HCT116 (cell line): ENCODE measurements around the gene ACOT4. TPM values are rescaled to one million over a fixed set of nuclear protein-coding genes. Genes with fewer than 3 reads are reported as not detected.
"Not testable (repeated sequence)": the region's sequence is repeated elsewhere in the genome, so short reads cannot be mapped to it uniquely, and the experiment has no call there.

Experiments
- ATAC-seq: fragments of 200-7000 bp; cut with Tn5 transposase; 2 replicates; pipeline ENCODE4 v1.9.1; 2020; ENCODE audit warnings: mild to moderate bottlenecking, moderate library complexity
- BruUV-seq: library from RNA; stranded (reverse); fragments of 400-500 nt; replicated peaks from 2 replicates; lab custom pipeline; 2021; lab: Mats Ljungman, UMichigan
- CTCF ChIA-PET: fragments of 300-600 bp; sonication (Branson Sonifier 250); formaldehyde crosslinking; loops from one replicate; lab custom pipeline; 2021; ENCODE audit warnings: antibody characterized with exemption; lab: Charles Lee
- POLR2A ChIA-PET: fragments of 300-600, 350-600 bp; sonication (Branson Sonifier 250); formaldehyde crosslinking; loops from one replicate; lab custom pipeline; 2021; ENCODE audit warnings: antibody characterized with exemption; lab: Charles Lee
- RAD21 ChIA-PET, 2 experiments: fragments of 300-600 bp; sonication (Branson Sonifier 250); formaldehyde crosslinking; loops; one replicate each; lab custom pipeline; 2023; ENCODE audit warnings: low total read pairs in 2 of 2; ENCODE audit not compliant: uncharacterized antibody in 2 of 2, unreplicated experiment in 2 of 2, low non-redundant PET in 1 of 2; lab: Charles Lee
- DNase-seq: peaks from one replicate; pipeline ENCODE4 v3.0.0-alpha.2; 2010; ENCODE audit warnings: low read depth, low spot score
- H2AFZ ChIP-seq: fragments of 200-600 bp; shearing (Covaris generic), sonication (generic); 2 replicates; pipeline ENCODE4 v1.6.1; 2017; ENCODE audit warnings: low read depth, mixed run types, mixed read lengths, antibody characterized with exemption, low read length; ENCODE audit not compliant: poor library complexity, severe bottlenecking
- H3K27ac ChIP-seq: 2 replicates; pipeline ENCODE4 v1.5.1; 2012; ENCODE audit warnings: low read depth, low read length
- H3K27me3 ChIP-seq: fragments of 200-600 bp; sonication (generic); 2 replicates; pipeline ENCODE4 v1.6.1; 2016; ENCODE audit warnings: mixed run types, low read length, mixed read lengths; ENCODE audit not compliant: insufficient read depth
- H3K36me3 ChIP-seq, 2 experiments: fragments of 200-500 bp in 1 of 2; fragments of 200-600 bp in 1 of 2; sonication (Bioruptor generic) in 1 of 2; sonication (generic) in 1 of 2; 2 replicates each; pipeline versions ENCODE4 v1.5.1 to v1.6.1; 2014 to 2016; ENCODE audit warnings: low read length in 2 of 2, inconsistent platforms in 1 of 2, mixed read lengths in 1 of 2, mixed run types in 1 of 2; ENCODE audit not compliant: insufficient read depth in 2 of 2, control insufficient read depth in 1 of 2
- H3K4me1 ChIP-seq, 2 experiments: fragments of 200-600 bp in 1 of 2; sonication (generic) in 1 of 2; 2 replicates each; pipeline versions ENCODE4 v1.5.1 to v1.6.1; 2012 to 2017; ENCODE audit warnings: low read length in 2 of 2, inconsistent platforms in 1 of 2, mild to moderate bottlenecking in 1 of 2, mixed read lengths in 1 of 2, mixed run types in 1 of 2, moderate library complexity in 1 of 2; ENCODE audit not compliant: insufficient read depth in 2 of 2, control insufficient read depth in 1 of 2
- H3K4me2 ChIP-seq: fragments of 200-600 bp; sonication (generic); 2 replicates; pipeline ENCODE4 v1.6.1; 2017; ENCODE audit warnings: mixed run types, low read length, mixed read lengths
- H3K4me3 ChIP-seq, 2 experiments: fragments of 200-600 bp in 1 of 2; sonication (generic) in 1 of 2; replicated peaks in 1 of 2; 2 replicates each; pipeline ENCODE4 v1.5.1; 2011 to 2016; ENCODE audit warnings: low read length in 2 of 2, control low read depth in 1 of 2, low read depth in 1 of 2, mild to moderate bottlenecking in 1 of 2, mixed read lengths in 1 of 2, mixed run types in 1 of 2
- H3K79me2 ChIP-seq: fragments of 200-600 bp; sonication (generic); 2 replicates; pipeline ENCODE4 v1.6.1; 2017; ENCODE audit warnings: mild to moderate bottlenecking, mixed run types, low read length, moderate library complexity, mixed read lengths; ENCODE audit not compliant: insufficient read depth
- H3K9ac ChIP-seq: fragments of 200-600 bp; sonication (generic); 2 replicates; pipeline ENCODE4 v1.6.1; 2016; ENCODE audit warnings: low read length, mixed read lengths
- H3K9me2 ChIP-seq: fragments of 200-600 bp; sonication (generic), shearing (Covaris generic); 2 replicates; pipeline ENCODE4 v1.6.1; 2017; ENCODE audit warnings: mixed run types, mild to moderate bottlenecking, moderate library complexity; ENCODE audit not compliant: insufficient read depth
- H3K9me3 ChIP-seq, 2 experiments: fragments of 200-500 bp in 1 of 2; fragments of 200-600 bp in 1 of 2; sonication (Bioruptor generic) in 1 of 2; sonication (generic) in 1 of 2; 2 replicates each; pipeline ENCODE4 v1.6.1; 2014 to 2017; ENCODE audit warnings: low read length in 2 of 2, mixed read lengths in 2 of 2, inconsistent platforms in 1 of 2, low read depth in 1 of 2, mild to moderate bottlenecking in 1 of 2, mixed run types in 1 of 2, moderate library complexity in 1 of 2; ENCODE audit not compliant: control insufficient read depth in 1 of 2, insufficient read depth in 1 of 2
- H4K20me1 ChIP-seq: fragments of 200-600 bp; sonication (generic), shearing (Covaris generic); 2 replicates; pipeline ENCODE4 v1.6.1; 2017; ENCODE audit warnings: mixed run types, mild to moderate bottlenecking, moderate library complexity; ENCODE audit not compliant: insufficient read depth
- intact Hi-C: fragments of 100-400 bp; cut with micrococcal nuclease; formaldehyde crosslinking; loops from 2 replicates; pipeline ENCODE4 v1.10.0; 2022
- total RNA-seq: library from RNA; stranded (reverse); gene quantifications from one replicate; pipeline ENCODE4 v1.2.1, GENCODE V29; 2021; ENCODE audit not compliant: unreplicated experiment

The ACOT4 gene
- total RNA-seq, 1 experiment from 2014 or later: not detected

GRCh38 chr14:73562256-73562655 is 29.4 kb upstream of the ACOT4 start:
- H3K79me2 ChIP-seq, POLR2A ChIA-PET, H4K20me1 ChIP-seq, H3K27me3 ChIP-seq, H3K4me2 ChIP-seq, H3K9me2 ChIP-seq, H3K9ac ChIP-seq, RAD21 ChIA-PET, ATAC-seq, H3K27ac ChIP-seq, H3K36me3 ChIP-seq, H2AFZ ChIP-seq, H3K4me1 ChIP-seq, H3K9me3 ChIP-seq, CTCF ChIA-PET, DNase-seq, BruUV-seq, H3K4me3 ChIP-seq: not testable (repeated sequence)
- intact Hi-C loops: loop anchor here (5.0 kb wide), 1 partner anchor 35 kb away; no protein-coding TSS in a partner anchor

GRCh38 chr14:73562696-73563095 is 29.0 kb upstream of the ACOT4 start:
- H3K4me1 ChIP-seq, H3K79me2 ChIP-seq, H3K4me2 ChIP-seq, H3K9me3 ChIP-seq, H3K9ac ChIP-seq, H3K9me2 ChIP-seq, POLR2A ChIA-PET, H4K20me1 ChIP-seq, BruUV-seq, H3K27me3 ChIP-seq, H3K27ac ChIP-seq, ATAC-seq, H3K36me3 ChIP-seq, H3K4me3 ChIP-seq, CTCF ChIA-PET, H2AFZ ChIP-seq, DNase-seq, RAD21 ChIA-PET: not testable (repeated sequence)
- intact Hi-C loops: loop anchor here (5.0 kb wide), 1 partner anchor 35 kb away; no protein-coding TSS in a partner anchor

- intact Hi-C loops, H3K79me2 ChIP-seq, POLR2A ChIA-PET, H3K9me2 ChIP-seq, H3K9ac ChIP-seq, RAD21 ChIA-PET, H3K27ac ChIP-seq, DNase-seq, BruUV-seq, H3K36me3 ChIP-seq, H3K4me2 ChIP-seq, H3K27me3 ChIP-seq, H3K9me3 ChIP-seq, H3K4me1 ChIP-seq, H3K4me3 ChIP-seq, ATAC-seq, CTCF ChIA-PET, H4K20me1 ChIP-seq, H2AFZ ChIP-seq: not testable (repeated sequence)
These were observed 25.2 kb upstream of the ACOT4 start for GRCh38 chr14:73566431-73566830.

DNA sequence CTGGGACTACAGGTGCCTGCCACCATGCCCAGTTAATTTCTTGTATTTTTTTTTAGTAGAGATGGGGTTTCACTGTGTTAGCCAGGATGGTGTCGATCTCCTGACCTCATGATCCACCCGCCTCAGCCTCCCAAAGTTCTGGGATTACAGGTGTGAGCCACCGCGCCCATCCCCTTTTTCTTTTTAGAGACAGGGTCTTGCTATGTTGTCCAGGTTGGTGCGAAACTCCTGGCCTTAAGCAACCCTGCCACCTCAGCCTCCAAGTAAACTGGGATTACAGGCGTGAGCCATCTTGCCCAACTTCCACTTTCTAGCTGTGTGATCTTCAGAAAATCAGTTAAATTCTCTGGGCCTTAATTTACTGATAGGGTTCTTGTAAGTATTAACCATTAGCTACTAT is 24.7 kb upstream of the ACOT4 start:
- H3K27me3 ChIP-seq, H3K9me3 ChIP-seq, H4K20me1 ChIP-seq, H3K36me3 ChIP-seq, DNase-seq, H3K79me2 ChIP-seq, CTCF ChIA-PET, BruUV-seq, H3K4me1 ChIP-seq, POLR2A ChIA-PET, H3K4me3 ChIP-seq, RAD21 ChIA-PET, H3K27ac ChIP-seq, H3K4me2 ChIP-seq, ATAC-seq, intact Hi-C loops, H3K9ac ChIP-seq, H3K9me2 ChIP-seq, H2AFZ ChIP-seq: not testable (repeated sequence)
